Parathyroid adenoma (tissue), 2 donors: Measurements from ENCODE around the gene RIPK4.

Experiments
- H2AFZ ChIP-seq: fragments of 300-600 bp; sonication (generic); one replicate; pipeline ENCODE4 v1.7.0; 2017; ENCODE audit warnings: antibody characterized with exemption, mild to moderate bottlenecking
- H3K27ac ChIP-seq: fragments of 300-600 bp; sonication (generic); one replicate; pipeline ENCODE4 v1.7.0; 2017
- H3K27me3 ChIP-seq: fragments of 300-600 bp; sonication (generic); one replicate; pipeline ENCODE4 v1.7.0; 2017; ENCODE audit warnings: low read length; ENCODE audit not compliant: control insufficient read depth, insufficient read depth
- H3K36me3 ChIP-seq: fragments of 300-600 bp; sonication (generic); one replicate; pipeline ENCODE4 v1.7.0; 2017; ENCODE audit warnings: low read length; ENCODE audit not compliant: control insufficient read depth, insufficient read depth
- H3K4me1 ChIP-seq: fragments of 300-600 bp; sonication (generic); one replicate; pipeline ENCODE4 v1.7.0; 2017; ENCODE audit warnings: control low read depth
- H3K4me2 ChIP-seq: fragments of 300-600 bp; sonication (generic); one replicate; pipeline ENCODE4 v1.7.0; 2017; ENCODE audit warnings: low read length
- H3K4me3 ChIP-seq: fragments of 300-600 bp; sonication (generic); one replicate; pipeline ENCODE4 v1.7.0; 2017; ENCODE audit warnings: low read depth, low read length
- H3K79me2 ChIP-seq: fragments of 300-600 bp; sonication (generic); one replicate; pipeline ENCODE4 v1.7.0; 2017; ENCODE audit warnings: control low read depth
- H3K9ac ChIP-seq: fragments of 300-600 bp; sonication (generic); one replicate; pipeline ENCODE4 v1.7.0; 2017; ENCODE audit warnings: mild to moderate bottlenecking
- H3K9me3 ChIP-seq: fragments of 300-600 bp; sonication (generic); one replicate; pipeline ENCODE4 v1.7.0; 2017; ENCODE audit warnings: low read length; ENCODE audit not compliant: control insufficient read depth
- CTCF ChIP-seq: fragments of 300-600 bp; sonication (generic); IDR thresholded peaks from one replicate; pipeline ENCODE4 v1.7.0; 2017; ENCODE audit warnings: antibody characterized with exemption, mild to moderate bottlenecking
- donor health status: primary hyperparathyroidism.

Gene RIPK4

DNA sequence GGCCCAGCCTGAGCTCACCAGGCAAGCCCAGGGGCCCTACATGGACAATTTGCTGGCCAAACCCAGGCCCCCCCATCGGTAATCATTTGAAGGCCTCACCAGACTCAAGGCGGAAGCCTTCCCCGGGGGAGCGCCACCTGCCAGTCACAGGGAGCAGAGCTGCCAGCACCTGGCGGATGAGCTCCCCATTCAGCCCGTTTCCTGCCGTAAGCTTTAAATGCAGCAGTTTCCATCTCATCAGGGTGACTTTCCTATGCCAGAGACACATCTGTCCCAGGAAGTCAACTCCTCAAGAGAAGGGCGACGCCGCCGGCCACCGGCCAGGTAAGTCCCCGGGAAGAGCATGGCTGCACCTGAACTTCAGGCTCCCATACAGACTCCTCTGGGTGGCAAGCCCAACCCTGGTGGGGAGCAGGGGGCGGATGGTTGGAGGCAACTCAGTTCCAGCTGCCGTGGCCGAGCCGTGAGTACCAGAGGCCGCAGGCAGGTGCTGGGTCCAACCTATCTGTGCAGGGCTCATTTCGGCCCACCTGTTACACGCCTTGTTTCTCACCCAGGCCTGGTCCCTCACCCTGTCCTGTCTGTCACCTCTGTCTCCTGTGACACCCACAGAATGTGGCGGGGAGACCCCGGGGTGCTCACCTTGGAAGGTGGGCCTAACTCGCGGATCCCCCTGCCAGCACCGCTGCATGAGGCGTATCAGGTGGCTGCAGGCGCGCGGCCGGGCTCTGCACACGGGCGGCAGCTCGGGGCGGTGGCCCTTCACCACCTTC, 20.7 kb downstream of the RIPK4 start:
- TF ChIP-seq CTCF = no peak
- Histone ChIP-seq H3K4me1 (no peaks in the 10 kb centered on the region), H3K9ac (no peak overlapping the region), H3K79me2 (no peaks in the 10 kb centered on the region), H3K27me3 (no peaks in the 10 kb centered on the region), H3K9me3 (no peaks in the 10 kb centered on the region), H3K27ac (no peak overlapping the region), H3K4me3 (no peak overlapping the region), H3K4me2 (no peak overlapping the region), H2AFZ (no peak overlapping the region), H3K36me3 (no peaks in the 10 kb centered on the region)

GRCh38 chr21:41745026-41745820, 21.6 kb downstream of the RIPK4 start:
- H3K4me2 ChIP-seq = no peak overlapping the region
- H3K27ac ChIP-seq = no peak overlapping the region
- H3K4me3 ChIP-seq = no peak overlapping the region
- no peaks in the 10 kb centered on the region for H3K27me3 ChIP-seq
- no peak overlapping the region for H3K9ac ChIP-seq
- H2AFZ ChIP-seq = no peak overlapping the region
- H3K9me3 ChIP-seq = no peaks in the 10 kb centered on the region
- H3K79me2 ChIP-seq = no peaks in the 10 kb centered on the region
- no peaks in the 10 kb centered on the region for H3K36me3 ChIP-seq
- no peaks in the 10 kb centered on the region for H3K4me1 ChIP-seq
- TF ChIP-seq CTCF = no peak

- Histone ChIP-seq H3K9ac (no peak overlapping the region), H3K4me1 (no peaks in the 10 kb centered on the region), H3K9me3 (no peaks in the 10 kb centered on the region), H2AFZ (no peak overlapping the region), H3K27ac (no peak overlapping the region), H3K79me2 (no peaks in the 10 kb centered on the region), H3K4me2 (no peak overlapping the region), H3K4me3 (no peak overlapping the region), H3K36me3 (no peaks in the 10 kb centered on the region), H3K27me3 (no peaks in the 10 kb centered on the region)
- no peak for TF ChIP-seq CTCF
These were observed 22.6 kb downstream of the RIPK4 start for GRCh38 chr21:41744028-41744930.

- no peak overlapping the region for H3K9ac ChIP-seq
- H3K27me3 ChIP-seq = no peaks in the 10 kb centered on the region
- no peaks in the 10 kb centered on the region for H3K9me3 ChIP-seq
- no peak overlapping the region for H3K4me2 ChIP-seq
- no peaks in the 10 kb centered on the region for H3K36me3 ChIP-seq
- no peak overlapping the region for H3K4me3 ChIP-seq
- no peak overlapping the region for H3K27ac ChIP-seq
- no peak for TF ChIP-seq CTCF
- no peak overlapping the region for H2AFZ ChIP-seq
- no peaks in the 10 kb centered on the region for H3K4me1 ChIP-seq
- no peaks in the 10 kb centered on the region for H3K79me2 ChIP-seq
These were observed 23.4 kb downstream of the RIPK4 start for GRCh38 chr21:41743321-41744027.
